H1 (cell line): Measurements from ENCODE around the gene UVRAG. TPM values are rescaled to one million over a fixed set of nuclear protein-coding genes. Genes with fewer than 3 reads are reported as not detected.

Experiments used
- BRCA1 ChIP-seq: IDR thresholded peaks from 2 replicates; pipeline ENCODE4 v1.6.1; 2012; ENCODE audit warnings: low read depth, low read length, improper control_type of control experiment
- CTCF ChIP-seq, 3 experiments: IDR thresholded peaks; 1 replicate in 2 of 3; 2 replicates in 1 of 3; pipeline versions ENCODE4 v1.5.1 to v1.6.1; 2011; ENCODE audit warnings: low read length in 3 of 3, mild to moderate bottlenecking in 3 of 3, inconsistent platforms in 2 of 3, low read depth in 1 of 3, moderate library complexity in 1 of 3; ENCODE audit not compliant: insufficient read depth in 1 of 3; ENCODE audit errors: control extremely low read depth in 1 of 3
- EP300 ChIP-seq, 2 experiments: IDR thresholded peaks; 1 replicate in 1 of 2; 2 replicates in 1 of 2; pipeline ENCODE4 v1.6.1; 2011 to 2012; ENCODE audit warnings: low read depth in 2 of 2, low read length in 2 of 2, mild to moderate bottlenecking in 2 of 2, borderline replicate concordance in 1 of 2, inconsistent platforms in 1 of 2, moderate library complexity in 1 of 2
- KDM4A ChIP-seq: IDR thresholded peaks from one replicate; pipeline ENCODE4 v1.7.1; 2012; ENCODE audit warnings: low read depth, mild to moderate bottlenecking, moderate library complexity, low read length, inconsistent platforms; ENCODE audit not compliant: severe bottlenecking
- POU5F1 ChIP-seq: IDR thresholded peaks from 2 replicates; pipeline ENCODE4 v1.6.1; 2011; ENCODE audit warnings: low read depth, mild to moderate bottlenecking, low read length, moderate library complexity
- RNF2 ChIP-seq: fragments of 200-900, 300-1000 bp; sonication (generic); IDR thresholded peaks from 2 replicates; pipeline ENCODE4 v1.7.1; 2016; ENCODE audit warnings: borderline replicate concordance, low read depth, mild to moderate bottlenecking, antibody characterized with exemption, low read length; ENCODE audit not compliant: poor library complexity, severe bottlenecking; ENCODE audit errors: missing control alignments
- SUZ12 ChIP-seq: fragments of 200-600 bp; sonication (generic); IDR thresholded peaks from 2 replicates; pipeline ENCODE4 v1.6.1; 2012; ENCODE audit warnings: mild to moderate bottlenecking, inconsistent platforms, low read length, moderate library complexity, mixed read lengths
- TBP ChIP-seq: IDR thresholded peaks from 2 replicates; pipeline ENCODE4 v1.6.1; 2011; ENCODE audit warnings: low read depth, low read length, improper control_type of control experiment
- polyA plus RNA-seq, 7 experiments: library from polyadenylated mRNA; depleted of rRNA in 3 of 7; stranded (reverse) in 5 of 7; unstranded in 2 of 7; fragments of >200 nt in 5 of 7; fragments of 200-250 nt in 2 of 7; gene quantifications; 1 replicate in 5 of 7; 2 replicates in 1 of 7; 4 replicates in 1 of 7; pipeline versions ENCODE4 v1.2.1 to v1.2.3, GENCODE V29; 2011 to 2013; ENCODE audit warnings: missing spikeins in 2 of 7, mixed read lengths in 2 of 7
- total RNA-seq: library from RNA; stranded (reverse); fragmentation: NEBNext Ultra II Directional; extraction: Animal tissue kit (Norgen Biotek cat#: 25700); gene quantifications from 2 replicates; pipeline ENCODE4 v1.2.1, GENCODE V29; 2021
- TF ChIP-seq, protein P1 (sequence below): IDR thresholded peaks from 2 replicates; pipeline ENCODE4 v1.6.1; 2012; ENCODE audit warnings: inconsistent platforms

The UVRAG gene
- total and polyA plus RNA-seq, 2 of the 8 experiments (the other 6 are each of a cell fraction or from before 2014, with no cell fraction given): 5.5 to 14.7 TPM

DNA sequence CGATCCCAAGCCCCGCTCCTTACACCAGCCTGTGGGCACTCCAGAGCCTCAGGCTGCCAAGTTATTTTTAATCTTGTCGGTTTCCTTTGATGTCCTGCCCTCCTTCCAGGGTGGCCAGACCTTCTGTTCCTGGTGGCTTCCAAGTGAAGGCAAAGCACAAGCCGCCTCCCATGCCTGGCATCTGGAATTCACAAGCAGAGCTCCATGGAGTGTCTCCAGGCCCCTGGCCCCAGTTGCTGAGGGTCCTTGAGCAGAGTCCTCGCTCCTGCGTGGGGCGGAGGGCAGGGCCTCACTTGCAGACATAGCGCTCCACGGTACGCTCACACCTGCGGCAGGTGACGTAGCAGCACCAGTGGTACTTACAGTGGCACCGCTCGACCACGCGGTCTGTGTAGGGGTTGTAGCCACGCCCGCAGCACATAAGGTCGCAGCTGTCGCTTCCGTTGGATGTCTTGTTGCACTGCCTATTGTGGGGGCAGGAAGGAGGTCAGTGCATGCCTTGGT lies 371.8 kb downstream of the UVRAG start (continued):
- TF ChIP-seq CTCF (IDR thresholded peaks at IDR 0.05; ENCODE audit: control extremely low read depth in 1 of 3, insufficient read depth in 1 of 3, low read depth in 1 of 3, low read length in 3 of 3) (no peak), POU5F1 (no peak), SUZ12 (no peak), BRCA1 (no peak), RNF2 (no peak), TBP (no peak), KDM4A (no peak), EP300 (IDR thresholded peaks at IDR 0.05; ENCODE audit: borderline replicate concordance in 1 of 2, low read depth in 2 of 2, low read length in 2 of 2) (no peak)
- TF ChIP-seq, protein P1, sequence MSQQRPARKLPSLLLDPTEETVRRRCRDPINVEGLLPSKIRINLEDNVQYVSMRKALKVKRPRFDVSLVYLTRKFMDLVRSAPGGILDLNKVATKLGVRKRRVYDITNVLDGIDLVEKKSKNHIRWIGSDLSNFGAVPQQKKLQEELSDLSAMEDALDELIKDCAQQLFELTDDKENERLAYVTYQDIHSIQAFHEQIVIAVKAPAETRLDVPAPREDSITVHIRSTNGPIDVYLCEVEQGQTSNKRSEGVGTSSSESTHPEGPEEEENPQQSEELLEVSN: no peak
